Neural progenitor cell (in vitro differentiated cells): ENCODE data around the gene SNTG2. TPM values are rescaled to one million over a fixed set of nuclear protein-coding genes. Genes with fewer than 3 reads are reported as not detected.
"Not testable (repeated sequence)": the region's sequence is repeated elsewhere in the genome, so short reads cannot be mapped to it uniquely, and the experiment has no call there.

Source experiments
- DNase-seq: peaks from one replicate; pipeline ENCODE4 v3.0.0-alpha.2; 2016; ENCODE audit warnings: low spot score
- H2AFZ ChIP-seq: fragments of 200-600 bp; sonication (generic); replicated peaks from 2 replicates; pipeline ENCODE4 v1.6.1; 2016; ENCODE audit warnings: antibody characterized with exemption
- H3F3A ChIP-seq: fragments of 200-600 bp; sonication (generic); 2 replicates; pipeline ENCODE4 v1.6.1; 2016; ENCODE audit warnings: antibody characterized with exemption, low read depth
- H3K27ac ChIP-seq: fragments of 200-600 bp; sonication (generic); 2 replicates; pipeline ENCODE4 v1.5.1; 2016; ENCODE audit warnings: mild to moderate bottlenecking
- H3K27me3 ChIP-seq: fragments of 200-600 bp; sonication (generic); 2 replicates; pipeline ENCODE4 v1.6.1; 2016; ENCODE audit warnings: mild to moderate bottlenecking, moderate library complexity
- H3K36me3 ChIP-seq: fragments of 200-600 bp; sonication (generic); 2 replicates; pipeline ENCODE4 v1.5.1; 2016
- H3K4me1 ChIP-seq: fragments of 200-600 bp; sonication (generic); 2 replicates; pipeline ENCODE4 v1.6.1; 2016; ENCODE audit warnings: mixed run types
- H3K4me2 ChIP-seq: fragments of 200-600 bp; sonication (generic); 2 replicates; pipeline ENCODE4 v1.6.1; 2016
- H3K4me3 ChIP-seq: fragments of 200-600 bp; sonication (generic); 2 replicates; pipeline ENCODE4 v1.5.1; 2016
- H3K79me2 ChIP-seq: fragments of 200-600 bp; sonication (generic); 2 replicates; pipeline ENCODE4 v1.6.1; 2016; ENCODE audit warnings: low read depth
- H3K9ac ChIP-seq: fragments of 200-600 bp; sonication (generic); 2 replicates; pipeline ENCODE4 v1.6.1; 2016
- H3K9me3 ChIP-seq: fragments of 200-600 bp; sonication (generic); 2 replicates; pipeline ENCODE4 v1.5.1; 2016; ENCODE audit warnings: low read depth
- H4K20me1 ChIP-seq: fragments of 200-600 bp; sonication (generic); 2 replicates; pipeline ENCODE4 v1.6.1; 2016; ENCODE audit warnings: low read depth
- H3K27ac Mint-ChIP-seq: 3 replicates; pipeline ENCODE4 v1.8.0; 2021; ENCODE audit warnings: mixed read lengths
- H3K27me3 Mint-ChIP-seq: 2 replicates; pipeline ENCODE4 v1.8.0; 2022; ENCODE audit warnings: low read depth, mild to moderate bottlenecking, inconsistent platforms, moderate library complexity, mixed read lengths; ENCODE audit not compliant: insufficient read depth
- H3K36me3 Mint-ChIP-seq: 3 replicates; pipeline ENCODE4 v1.8.0; 2021; ENCODE audit warnings: mixed read lengths
- H3K4me1 Mint-ChIP-seq: 3 replicates; pipeline ENCODE4 v1.8.0; 2021; ENCODE audit warnings: mixed read lengths
- H3K4me3 Mint-ChIP-seq: 3 replicates; pipeline ENCODE4 v1.8.0; 2021; ENCODE audit warnings: mild to moderate bottlenecking, moderate library complexity, mixed read lengths
- H3K9me3 Mint-ChIP-seq: 3 replicates; pipeline ENCODE4 v1.8.0; 2020; ENCODE audit warnings: mixed read lengths
- EZH2 ChIP-seq: fragments of 200-600 bp; sonication (generic); IDR thresholded peaks from 2 replicates; pipeline ENCODE4 v1.6.1; 2017; ENCODE audit warnings: antibody characterized with exemption, mild to moderate bottlenecking, moderate library complexity
- EZH2phosphoT487 ChIP-seq: fragments of 200-600 bp; sonication (generic); IDR thresholded peaks from 2 replicates; pipeline ENCODE4 v1.6.1; 2017; ENCODE audit warnings: antibody characterized with exemption
- total RNA-seq: library from RNA; depleted of rRNA; stranded (reverse); fragments of >200 nt; gene quantifications from 2 replicates; pipeline ENCODE4 v1.2.3, GENCODE V29; 2015; ENCODE audit warnings: low replicate concordance
- TF ChIP-seq, protein P1 (sequence below): fragments of 200-600 bp; sonication (generic); IDR thresholded peaks from 2 replicates; pipeline ENCODE4 v1.5.1; 2017; ENCODE audit warnings: antibody characterized with exemption, mild to moderate bottlenecking

SNTG2 gene
- total RNA-seq, 1 donor from 2014 or later, result 1.1 TPM

DNA sequence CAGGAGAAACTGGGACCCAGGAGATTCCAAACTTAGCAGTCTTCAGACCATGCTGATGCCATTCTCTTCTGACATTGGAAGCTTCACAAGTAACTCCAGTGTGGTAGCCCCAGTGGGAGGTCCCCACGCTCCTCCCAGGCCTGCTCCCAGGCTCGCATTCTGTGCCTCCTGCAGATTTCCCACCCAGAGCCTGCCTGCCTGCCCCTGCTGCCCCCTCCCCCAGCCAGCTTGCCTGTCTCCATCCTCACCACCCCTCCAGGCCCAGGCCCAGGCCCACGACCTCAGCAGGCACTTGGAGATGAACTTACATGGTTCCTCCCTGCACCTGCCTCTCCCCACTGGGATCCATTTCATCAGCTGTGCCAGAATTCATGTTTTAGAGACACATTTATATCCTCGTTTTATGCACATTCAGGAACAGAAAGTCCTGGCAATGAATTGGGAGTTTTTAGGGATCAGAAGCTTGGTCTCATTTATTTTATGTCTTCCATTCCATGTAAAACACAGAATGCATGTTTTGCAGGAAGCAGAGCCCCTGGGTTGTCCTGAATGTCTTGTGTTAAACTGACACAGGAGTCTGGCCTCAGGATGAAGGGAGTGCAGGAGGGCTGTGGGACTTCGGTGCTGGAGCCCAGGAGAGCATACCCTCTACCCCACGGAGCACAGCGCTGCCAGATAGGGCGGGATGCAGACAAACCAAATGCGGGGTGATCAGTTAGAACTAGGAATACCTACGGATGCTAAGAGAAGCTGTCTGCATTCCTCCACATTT, 150.5 kb downstream of the SNTG2 start:
- no peak overlapping the region for H3K27ac Mint-ChIP-seq

DNA sequence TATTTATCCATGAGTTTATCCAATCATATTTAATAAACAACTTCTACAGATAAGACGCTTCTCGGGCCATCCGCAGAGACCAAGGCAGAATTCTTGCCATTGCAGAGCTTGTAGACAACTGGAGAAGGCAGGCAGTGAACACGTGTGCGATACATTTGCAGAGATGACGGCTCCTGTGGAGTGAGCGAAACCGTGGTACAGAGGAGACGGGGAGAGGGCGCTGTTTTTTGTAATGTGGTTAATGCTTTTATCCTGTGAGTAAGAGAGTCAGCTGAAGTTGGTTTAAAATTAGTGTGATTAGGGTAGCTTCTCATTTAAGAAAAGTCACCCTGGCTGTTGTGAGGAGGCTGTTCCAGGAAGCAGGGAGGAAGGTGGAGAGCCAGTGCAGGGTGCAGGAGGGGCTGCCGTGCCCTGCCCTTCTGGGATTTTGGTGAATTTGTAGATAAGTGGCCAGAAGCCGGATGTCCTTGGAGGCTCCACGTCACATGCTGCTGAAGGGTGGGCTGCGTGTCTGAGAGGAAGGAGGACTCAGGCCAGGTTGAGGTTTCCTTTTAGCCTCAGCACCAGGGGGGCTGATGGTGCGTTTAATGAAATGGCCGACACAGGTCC, 151.4 kb downstream of the SNTG2 start:
- Histone ChIP-seq H3K79me2 (no peaks in the 10 kb centered on the region), H3K9ac (no peak overlapping the region), H3K27me3 (no peaks in the 10 kb centered on the region), H4K20me1 (no peaks in the 10 kb centered on the region), H3K4me3 (no peak overlapping the region), H3F3A (no peaks in the 10 kb centered on the region), H3K36me3 (no peaks in the 10 kb centered on the region), H3K4me1 (peaks cover 22% of the 10 kb centered on the region), H3K27ac (no peak overlapping the region), H3K9me3 (no peaks in the 10 kb centered on the region), H3K4me2 (no peak overlapping the region), H2AFZ (no peak overlapping the region)
- H3K9me3 Mint-ChIP-seq, result peaks cover 2% of the 10 kb centered on the region
- H3K27me3 Mint-ChIP-seq, result peaks cover 2% of the 10 kb centered on the region
- TF ChIP-seq, protein P1, sequence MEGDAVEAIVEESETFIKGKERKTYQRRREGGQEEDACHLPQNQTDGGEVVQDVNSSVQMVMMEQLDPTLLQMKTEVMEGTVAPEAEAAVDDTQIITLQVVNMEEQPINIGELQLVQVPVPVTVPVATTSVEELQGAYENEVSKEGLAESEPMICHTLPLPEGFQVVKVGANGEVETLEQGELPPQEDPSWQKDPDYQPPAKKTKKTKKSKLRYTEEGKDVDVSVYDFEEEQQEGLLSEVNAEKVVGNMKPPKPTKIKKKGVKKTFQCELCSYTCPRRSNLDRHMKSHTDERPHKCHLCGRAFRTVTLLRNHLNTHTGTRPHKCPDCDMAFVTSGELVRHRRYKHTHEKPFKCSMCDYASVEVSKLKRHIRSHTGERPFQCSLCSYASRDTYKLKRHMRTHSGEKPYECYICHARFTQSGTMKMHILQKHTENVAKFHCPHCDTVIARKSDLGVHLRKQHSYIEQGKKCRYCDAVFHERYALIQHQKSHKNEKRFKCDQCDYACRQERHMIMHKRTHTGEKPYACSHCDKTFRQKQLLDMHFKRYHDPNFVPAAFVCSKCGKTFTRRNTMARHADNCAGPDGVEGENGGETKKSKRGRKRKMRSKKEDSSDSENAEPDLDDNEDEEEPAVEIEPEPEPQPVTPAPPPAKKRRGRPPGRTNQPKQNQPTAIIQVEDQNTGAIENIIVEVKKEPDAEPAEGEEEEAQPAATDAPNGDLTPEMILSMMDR, result no peak
- TF ChIP-seq EZH2 (no peak), EZH2phosphoT487 (no peak)
- no peak for DNase-seq
- H3K4me1 Mint-ChIP-seq, result peaks cover 18% of the 10 kb centered on the region
- no peak overlapping the region for H3K4me3 Mint-ChIP-seq
- no peak overlapping the region for H3K27ac Mint-ChIP-seq
- H3K36me3 Mint-ChIP-seq, result no peaks in the 10 kb centered on the region

More for the DNA sequence above, 150.5 kb downstream of the SNTG2 start:
- H3K4me3 Mint-ChIP-seq, result no peak overlapping the region
- H3K4me3 ChIP-seq, result no peak overlapping the region
- no peak overlapping the region for H3K27ac ChIP-seq
- H4K20me1 ChIP-seq, result no peaks in the 10 kb centered on the region
- H3K4me1 Mint-ChIP-seq, result peaks cover 25% of the 10 kb centered on the region
- no peak for DNase-seq
- no peak overlapping the region for H2AFZ ChIP-seq
- no peaks in the 10 kb centered on the region for H3K9me3 ChIP-seq
- no peaks in the 10 kb centered on the region for H3K36me3 Mint-ChIP-seq
- no peak overlapping the region for H3K9ac ChIP-seq
- peaks cover 28% of the 10 kb centered on the region for H3K4me1 ChIP-seq
- H3K36me3 ChIP-seq, result no peaks in the 10 kb centered on the region
- peaks cover 2% of the 10 kb centered on the region for H3K27me3 Mint-ChIP-seq
- H3K79me2 ChIP-seq, result no peaks in the 10 kb centered on the region
- H3K9me3 Mint-ChIP-seq, result peaks cover 2% of the 10 kb centered on the region
- no peaks in the 10 kb centered on the region for H3K27me3 ChIP-seq
- H3F3A ChIP-seq, result no peaks in the 10 kb centered on the region
- H3K4me2 ChIP-seq, result no peak overlapping the region
- no peak for TF ChIP-seq EZH2phosphoT487
- TF ChIP-seq, protein P1, result no peak
- TF ChIP-seq EZH2, result no peak

DNA sequence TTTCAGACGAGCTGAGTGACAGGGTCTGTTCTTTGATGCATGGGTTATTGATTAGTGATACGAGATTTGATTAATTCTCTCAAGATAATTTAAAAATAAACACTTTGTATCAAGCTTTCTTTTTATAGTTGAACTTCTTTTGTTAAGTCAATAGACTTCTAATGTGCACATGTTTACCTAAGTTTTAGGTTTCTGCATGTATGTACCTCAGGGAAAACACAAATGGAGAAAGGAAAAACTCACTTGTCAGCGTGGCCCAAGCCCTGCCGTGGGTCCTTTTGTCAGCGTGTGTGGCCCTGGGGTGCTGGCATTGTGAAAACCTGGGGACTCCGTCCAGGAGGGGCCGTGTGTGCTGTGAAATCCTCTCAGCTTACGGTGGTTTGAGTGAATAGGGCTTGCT, 153.7 kb downstream of the SNTG2 start:
- Histone ChIP-seq H3K27me3 (no peaks in the 10 kb centered on the region), H3K4me3 (no peak overlapping the region), H3K9ac (no peak overlapping the region), H2AFZ (no peak overlapping the region), H3K79me2 (no peaks in the 10 kb centered on the region), H4K20me1 (no peaks in the 10 kb centered on the region), H3F3A (no peaks in the 10 kb centered on the region), H3K9me3 (no peaks in the 10 kb centered on the region), H3K36me3 (no peaks in the 10 kb centered on the region), H3K4me2 (peak overlapping the region; percentile 45), H3K27ac (no peak overlapping the region), H3K4me1 (peaks cover 9% of the 10 kb centered on the region)
- peaks cover 2% of the 10 kb centered on the region for H3K27me3 Mint-ChIP-seq
- no peaks in the 10 kb centered on the region for H3K36me3 Mint-ChIP-seq
- H3K4me3 Mint-ChIP-seq, result no peak overlapping the region
- TF ChIP-seq, protein P1, result no peak
- TF ChIP-seq EZH2phosphoT487, result no peak
- no peak for TF ChIP-seq EZH2
- H3K27ac Mint-ChIP-seq, result no peak overlapping the region
- H3K9me3 Mint-ChIP-seq, result peaks cover 2% of the 10 kb centered on the region
- DNase-seq, result peak; percentile 38
- H3K4me1 Mint-ChIP-seq, result peaks cover 5% of the 10 kb centered on the region

DNA sequence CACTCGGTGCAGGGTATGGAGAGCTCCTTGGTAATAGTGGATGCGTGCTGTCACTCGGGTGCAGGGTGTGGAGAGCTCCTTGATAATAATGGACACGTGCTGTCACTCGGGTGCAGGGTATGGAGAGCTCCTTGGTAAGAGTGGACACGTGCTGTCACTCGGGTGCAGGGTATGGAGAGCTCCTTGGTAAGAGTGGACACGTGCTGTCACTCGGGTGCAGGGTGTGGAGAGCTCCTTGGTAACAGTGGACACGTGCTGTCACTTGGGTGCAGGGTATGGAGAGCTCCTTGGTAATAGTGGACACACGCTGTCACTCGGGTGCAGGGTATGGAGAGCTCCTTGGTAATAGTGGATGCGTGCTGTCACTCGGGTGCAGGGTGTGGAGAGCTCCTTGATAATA, 155.7 kb downstream of the SNTG2 start:
- H3K27me3 Mint-ChIP-seq, H3K27ac Mint-ChIP-seq, H3K36me3 Mint-ChIP-seq: not testable (repeated sequence)

More for the DNA sequence above, 155.7 kb downstream of the SNTG2 start:
- not testable (repeated sequence) for DNase-seq, H3K9ac ChIP-seq, H3K4me2 ChIP-seq, H3K9me3 Mint-ChIP-seq, H3K4me3 Mint-ChIP-seq, H2AFZ ChIP-seq, H3K36me3 ChIP-seq, H3K27me3 ChIP-seq, H3K4me1 ChIP-seq, H3K79me2 ChIP-seq, H4K20me1 ChIP-seq, H3F3A ChIP-seq, H3K4me1 Mint-ChIP-seq, H3K9me3 ChIP-seq, H3K27ac ChIP-seq, H3K4me3 ChIP-seq
